Ramos (cell line): Measurements from ENCODE around the gene ALPP.
"Not testable (repeated sequence)": the region's sequence is repeated elsewhere in the genome, so short reads cannot be mapped to it uniquely, and the experiment has no call there.

Source experiments
- in situ Hi-C: fragments of 300-500 bp; cut with MboI; formaldehyde crosslinking; loops from one replicate; pipeline ENCODE4 v1.14.3; 2022; ENCODE audit warnings: low sequenced_read_pairs; ENCODE audit not compliant: unreplicated experiment

Gene ALPP

GRCh38 chr2:232377841-232378734 lies 463 bp upstream of the ALPP start:
- in situ Hi-C loops = no loop called here

GRCh38 chr2:232379610-232380590 lies 1.3 kb downstream of the ALPP start:
- in situ Hi-C loops = not testable (repeated sequence)

- in situ Hi-C loops = not testable (repeated sequence)
Observed at GRCh38 chr2:232381204-232382031, 2.9 kb downstream of the ALPP start.

GRCh38 chr2:232382331-232383225 lies 4.0 kb downstream of the ALPP start:
- in situ Hi-C loops = no loop called here

GRCh38 chr2:232384466-232384865 lies 5.9 kb downstream of the ALPP start:
- in situ Hi-C loops = no loop called here

- in situ Hi-C loops = not testable (repeated sequence)
Observed at GRCh38 chr2:232385058-232385457, 6.5 kb downstream of the ALPP start.

GRCh38 chr2:232385660-232386489 lies 7.3 kb downstream of the ALPP start:
- in situ Hi-C loops = no loop called here

GRCh38 chr2:232386490-232386739 lies 7.9 kb downstream of the ALPP start:
- in situ Hi-C loops = no loop called here

- in situ Hi-C loops = no loop called here
Observed at GRCh38 chr2:232386740-232387450, 8.3 kb downstream of the ALPP start.

GRCh38 chr2:232387451-232388171 lies 9.1 kb downstream of the ALPP start:
- in situ Hi-C loops = no loop called here

GRCh38 chr2:232388324-232388891 lies 9.9 kb downstream of the ALPP start:
- in situ Hi-C loops = no loop called here

- in situ Hi-C loops = no loop called here
Observed at GRCh38 chr2:232389327-232389726, 10.8 kb downstream of the ALPP start.

- in situ Hi-C loops = no loop called here
Observed at GRCh38 chr2:232390661-232391060, 12.1 kb downstream of the ALPP start.

- in situ Hi-C loops = no loop called here
Observed at GRCh38 chr2:232393556-232393955, 15.0 kb downstream of the ALPP start.

- in situ Hi-C loops = not testable (repeated sequence)
Observed at GRCh38 chr2:232394431-232394830, 15.9 kb downstream of the ALPP start.

- in situ Hi-C loops = no loop called here
Observed at GRCh38 chr2:232395586-232395985, 17.0 kb downstream of the ALPP start.

- in situ Hi-C loops = no loop called here
Observed at GRCh38 chr2:232396683-232397082, 18.1 kb downstream of the ALPP start.
